Endodermal cell (in vitro differentiated cells): Measurements from ENCODE around the gene SLCO2A1. TPM values are rescaled to one million over a fixed set of nuclear protein-coding genes. Genes with fewer than 3 reads are reported as not detected.
A peak's percentile ranks its signal among the peaks of the same experiment; 100 is the strongest.

Experiments used
- DNase-seq: peaks from one replicate; pipeline ENCODE4 v3.0.0-alpha.2; 2017
- H3K27ac ChIP-seq: 2 replicates; pipeline ENCODE4 v1.5.1; 2013; ENCODE audit warnings: mild to moderate bottlenecking, low read depth, low read length, moderate library complexity
- H3K27me3 ChIP-seq: 2 replicates; pipeline ENCODE4 v1.6.1; 2013; ENCODE audit warnings: mild to moderate bottlenecking, low read length, moderate library complexity; ENCODE audit not compliant: insufficient read depth, control insufficient read depth, poor library complexity, severe bottlenecking
- H3K36me3 ChIP-seq: 2 replicates; pipeline ENCODE4 v1.7.0; 2013; ENCODE audit warnings: mild to moderate bottlenecking, low read length, moderate library complexity; ENCODE audit not compliant: control insufficient read depth, insufficient read depth
- H3K4me1 ChIP-seq: one replicate; pipeline ENCODE4 v1.7.0; 2013; ENCODE audit warnings: low read length; ENCODE audit not compliant: control insufficient read depth, insufficient read depth
- H3K4me3 ChIP-seq: 2 replicates; pipeline ENCODE4 v1.5.1; 2013; ENCODE audit warnings: mild to moderate bottlenecking, low read length, moderate library complexity
- H3K9ac ChIP-seq: 2 replicates; pipeline ENCODE4 v1.6.1; 2013; ENCODE audit warnings: mild to moderate bottlenecking, low read length, moderate library complexity; ENCODE audit not compliant: poor library complexity, severe bottlenecking; ENCODE audit errors: extremely low read depth
- H3K9me3 ChIP-seq: 2 replicates; pipeline ENCODE4 v1.6.1; 2013; ENCODE audit warnings: mild to moderate bottlenecking, low read length, moderate library complexity; ENCODE audit not compliant: control insufficient read depth
- H3K27ac Mint-ChIP-seq: 2 replicates; pipeline ENCODE4 v1.8.0; 2020; ENCODE audit warnings: mixed read lengths
- H3K27me3 Mint-ChIP-seq: 2 replicates; pipeline ENCODE4 v1.8.0; 2021; ENCODE audit warnings: mild to moderate bottlenecking, mixed read lengths; ENCODE audit not compliant: insufficient read depth
- H3K36me3 Mint-ChIP-seq: 2 replicates; pipeline ENCODE4 v1.8.0; 2020; ENCODE audit warnings: low read depth, mixed read lengths
- H3K4me1 Mint-ChIP-seq: 2 replicates; pipeline ENCODE4 v1.8.0; 2020; ENCODE audit warnings: mixed read lengths
- H3K4me3 Mint-ChIP-seq: 2 replicates; pipeline ENCODE4 v1.8.0; 2020; ENCODE audit warnings: mild to moderate bottlenecking, moderate library complexity, mixed read lengths
- H3K9me3 Mint-ChIP-seq: 2 replicates; pipeline ENCODE4 v1.8.0; 2020; ENCODE audit warnings: mild to moderate bottlenecking, mixed read lengths
- WGBS, 2 experiments: methylation state at CpG; one replicate each; pipeline versions ENCODE4 v1.1.5 to v1.1.7; 2013; ENCODE audit warnings: missing lambda C conversion rate in 2 of 2, mixed read lengths in 1 of 2; ENCODE audit not compliant: insufficient coverage in 1 of 2, insufficient read length in 1 of 2; 5-methylcytosine and 5-hydroxymethylcytosine counted together
- total RNA-seq, 2 donors: library from RNA; stranded (reverse); fragmentation: NEBNext Ultra II Directional in 1 of 2; extraction: Animal tissue kit (Norgen Biotek cat#: 25700) in 1 of 2; gene quantifications; 2 replicates in 1 of 2; 3 replicates in 1 of 2; pipeline ENCODE4 v1.2.1, GENCODE V29; 2021
- TF ChIP-seq, protein P1 (sequence below): fragments of 200-600 bp; sonication (generic); conservative IDR thresholded peaks from 2 replicates; pipeline ENCODE4 v1.5.0; 2021; ENCODE audit warnings: antibody characterized with exemption, mild to moderate bottlenecking

SLCO2A1 gene
- total RNA-seq, 2 donors from 2014 or later: 126 to 134 TPM

DNA sequence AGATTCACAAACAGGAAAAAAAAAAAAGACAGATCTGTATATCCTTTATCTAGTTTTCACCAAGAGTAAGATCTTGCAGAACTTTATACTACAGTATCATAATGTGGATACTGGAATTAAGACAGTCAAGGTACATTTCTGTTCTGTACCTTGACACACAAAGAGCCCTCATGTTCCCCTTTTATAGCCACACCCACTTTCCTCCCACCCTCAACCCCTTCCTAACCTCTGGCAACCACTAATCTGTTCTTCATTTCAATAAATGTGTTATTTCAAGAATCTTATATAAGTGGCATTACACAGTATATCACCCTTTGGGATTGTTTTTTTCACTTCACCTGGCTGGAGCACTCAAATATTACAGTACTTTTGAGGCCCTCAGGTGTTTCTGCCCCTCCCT is 130.4 kb downstream of the SLCO2A1 start:
- H3K9me3 Mint-ChIP-seq: no peaks in the 10 kb centered on the region
- H3K4me3 ChIP-seq: no peak overlapping the region
- H3K9me3 ChIP-seq: no peaks in the 10 kb centered on the region
- H3K36me3 Mint-ChIP-seq: no peaks in the 10 kb centered on the region
- H3K4me1 Mint-ChIP-seq: no peaks in the 10 kb centered on the region
- H3K9ac ChIP-seq: no peak overlapping the region
- no peak overlapping the region for H3K27ac ChIP-seq
- TF ChIP-seq, protein P1, sequence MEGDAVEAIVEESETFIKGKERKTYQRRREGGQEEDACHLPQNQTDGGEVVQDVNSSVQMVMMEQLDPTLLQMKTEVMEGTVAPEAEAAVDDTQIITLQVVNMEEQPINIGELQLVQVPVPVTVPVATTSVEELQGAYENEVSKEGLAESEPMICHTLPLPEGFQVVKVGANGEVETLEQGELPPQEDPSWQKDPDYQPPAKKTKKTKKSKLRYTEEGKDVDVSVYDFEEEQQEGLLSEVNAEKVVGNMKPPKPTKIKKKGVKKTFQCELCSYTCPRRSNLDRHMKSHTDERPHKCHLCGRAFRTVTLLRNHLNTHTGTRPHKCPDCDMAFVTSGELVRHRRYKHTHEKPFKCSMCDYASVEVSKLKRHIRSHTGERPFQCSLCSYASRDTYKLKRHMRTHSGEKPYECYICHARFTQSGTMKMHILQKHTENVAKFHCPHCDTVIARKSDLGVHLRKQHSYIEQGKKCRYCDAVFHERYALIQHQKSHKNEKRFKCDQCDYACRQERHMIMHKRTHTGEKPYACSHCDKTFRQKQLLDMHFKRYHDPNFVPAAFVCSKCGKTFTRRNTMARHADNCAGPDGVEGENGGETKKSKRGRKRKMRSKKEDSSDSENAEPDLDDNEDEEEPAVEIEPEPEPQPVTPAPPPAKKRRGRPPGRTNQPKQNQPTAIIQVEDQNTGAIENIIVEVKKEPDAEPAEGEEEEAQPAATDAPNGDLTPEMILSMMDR: no peak
- no peak overlapping the region for H3K27ac Mint-ChIP-seq
- peaks cover 71% of the 10 kb centered on the region for H3K27me3 Mint-ChIP-seq
- DNase-seq: no peak
- no peaks in the 10 kb centered on the region for H3K4me1 ChIP-seq
- H3K36me3 ChIP-seq: no peaks in the 10 kb centered on the region
- H3K27me3 ChIP-seq: peaks cover 58% of the 10 kb centered on the region
- no peak overlapping the region for H3K4me3 Mint-ChIP-seq

DNA sequence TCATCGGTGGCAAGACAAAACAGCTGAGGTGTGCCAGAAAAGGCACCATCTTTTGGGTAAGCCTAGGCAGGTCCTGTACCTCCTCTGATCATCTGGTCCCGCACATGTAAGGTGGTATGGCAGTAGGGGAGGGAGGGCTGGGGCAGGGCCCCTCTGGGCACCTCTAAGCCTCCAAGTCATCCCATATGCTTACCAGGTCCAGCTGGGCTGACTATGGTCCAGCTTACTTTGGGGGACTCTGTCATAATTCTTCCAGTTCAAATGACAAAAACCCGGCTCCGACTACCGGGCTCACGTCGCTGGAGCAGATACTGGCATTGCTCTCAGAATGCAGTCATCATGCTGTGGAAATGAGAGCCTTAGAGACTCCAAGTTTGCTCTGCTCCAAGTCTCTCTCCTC is 132.2 kb downstream of the SLCO2A1 start:
- Histone ChIP-seq H3K9ac (no peak overlapping the region), H3K36me3 (no peaks in the 10 kb centered on the region), H3K27me3 (peaks cover 73% of the 10 kb centered on the region), H3K4me3 (no peak overlapping the region), H3K27ac (no peak overlapping the region), H3K9me3 (no peaks in the 10 kb centered on the region), H3K4me1 (no peaks in the 10 kb centered on the region)
- TF ChIP-seq, protein P1: no peak
- DNase-seq: no peak
- H3K36me3 Mint-ChIP-seq: no peaks in the 10 kb centered on the region
- WGBS, 2 experiments: 91 to 94% methylated on average over 6 to 7 of the region's 7 CpGs
- H3K27me3 Mint-ChIP-seq: peaks cover 80% of the 10 kb centered on the region
- no peaks in the 10 kb centered on the region for H3K4me1 Mint-ChIP-seq
- no peak overlapping the region for H3K27ac Mint-ChIP-seq
- H3K9me3 Mint-ChIP-seq: no peaks in the 10 kb centered on the region
- no peak overlapping the region for H3K4me3 Mint-ChIP-seq

DNA sequence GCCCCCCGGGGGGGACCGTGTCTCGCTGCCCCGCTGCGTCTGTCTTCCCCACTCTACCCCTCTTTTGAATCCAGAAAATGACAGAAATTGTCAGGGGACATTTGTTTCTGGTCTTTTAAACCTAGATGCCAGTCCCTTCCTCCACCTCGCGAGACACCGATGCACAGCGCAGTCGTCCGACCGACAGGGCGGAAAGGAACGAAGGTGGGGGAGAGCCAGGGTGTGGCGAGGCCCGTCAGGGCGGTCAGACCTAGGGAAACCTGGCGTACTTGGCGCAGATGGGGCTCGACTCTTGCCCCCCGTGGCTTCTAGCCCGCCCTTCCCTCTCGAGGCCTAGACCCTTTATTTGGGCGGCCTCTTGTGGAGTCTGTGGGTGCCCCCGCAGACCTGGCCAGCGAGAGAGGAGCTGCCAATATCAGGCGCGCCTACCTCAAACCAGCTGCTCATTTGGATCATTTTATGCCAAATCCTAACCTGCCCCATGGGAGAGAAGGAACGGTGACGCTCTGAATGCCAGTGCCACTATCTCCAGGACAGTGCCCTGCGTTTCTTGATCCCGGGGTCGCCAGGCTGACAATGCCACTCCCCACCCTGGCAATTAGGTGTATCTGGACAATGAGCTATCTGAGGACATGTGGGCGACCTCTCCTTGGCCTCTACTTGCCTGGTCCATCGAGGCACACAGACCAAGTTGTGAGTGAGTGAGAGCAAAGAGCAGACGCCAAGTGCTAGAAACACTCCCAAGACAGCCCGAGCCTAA is 133.5 kb downstream of the SLCO2A1 start:
- WGBS, 2 experiments: 23 to 30% methylated on average over 18 to 37 of the region's 37 CpGs
- Mint-ChIP-seq H3K9me3 (no peaks in the 10 kb centered on the region), H3K36me3 (no peaks in the 10 kb centered on the region), H3K4me1 (no peaks in the 10 kb centered on the region), H3K4me3 (peak overlapping the region; percentile 66), H3K27me3 (peaks cover 84% of the 10 kb centered on the region), H3K27ac (no peak overlapping the region)
- Histone ChIP-seq H3K27ac (peak overlapping the region; percentile 34), H3K9me3 (no peaks in the 10 kb centered on the region), H3K36me3 (no peaks in the 10 kb centered on the region), H3K4me1 (no peaks in the 10 kb centered on the region), H3K4me3 (peak overlapping the region; percentile 85), H3K27me3 (peaks cover 70% of the 10 kb centered on the region), H3K9ac (no peak overlapping the region)
- peak; percentile 68 for DNase-seq
- TF ChIP-seq, protein P1: no peak
